Astrocyte of the cerebellum (primary cell): ENCODE measurements around the gene ADAMTS7.
"Not testable (repeated sequence)": the region's sequence is repeated elsewhere in the genome, so short reads cannot be mapped to it uniquely, and the experiment has no call there.

Source experiments
- DNase-seq: peaks from one replicate; pipeline ENCODE4 v3.0.0-alpha.2; 2011; ENCODE audit warnings: low read depth
- H3K4me3 ChIP-seq: 2 replicates; pipeline ENCODE4 v1.5.1; 2011; ENCODE audit warnings: mild to moderate bottlenecking, low read depth, low read length, moderate library complexity
- CTCF ChIP-seq: IDR thresholded peaks from 2 replicates; pipeline ENCODE4 v1.5.1; 2012; ENCODE audit warnings: low read length, low read depth, moderate library complexity, mild to moderate bottlenecking; ENCODE audit errors: missing control alignments
- in situ Hi-C: cut with HindIII; loops from 2 replicates; pipeline ENCODE4 v1.10.0; 2017; ENCODE audit warnings: low sequenced_read_pairs

The ADAMTS7 gene

GRCh38 chr15:78808550-78808949 lies 2.7 kb downstream of the ADAMTS7 start:
- no peak for DNase-seq
- peak; percentile 43 for TF ChIP-seq CTCF
- in situ Hi-C loops = no loop called here
- no peak overlapping the region for H3K4me3 ChIP-seq

- H3K4me3 ChIP-seq = no peak overlapping the region
- DNase-seq = no peak
- in situ Hi-C loops = no loop called here
- TF ChIP-seq CTCF = no peak
Measured at GRCh38 chr15:78807359-78807758, 3.9 kb downstream of the ADAMTS7 start.

- DNase-seq = no peak
- in situ Hi-C loops = no loop called here
- no peak for TF ChIP-seq CTCF
- no peak overlapping the region for H3K4me3 ChIP-seq
Measured at GRCh38 chr15:78804391-78804792, 6.9 kb downstream of the ADAMTS7 start.

GRCh38 chr15:78800806-78801205 lies 10.5 kb downstream of the ADAMTS7 start:
- no peak for TF ChIP-seq CTCF
- no peak overlapping the region for H3K4me3 ChIP-seq
- in situ Hi-C loops = no loop called here
- no peak for DNase-seq

GRCh38 chr15:78800189-78800588 lies 11.1 kb downstream of the ADAMTS7 start:
- in situ Hi-C loops = no loop called here
- no peak for TF ChIP-seq CTCF
- no peak for DNase-seq
- no peak overlapping the region for H3K4me3 ChIP-seq

GRCh38 chr15:78799102-78799501 lies 12.2 kb downstream of the ADAMTS7 start:
- H3K4me3 ChIP-seq, in situ Hi-C loops, DNase-seq: not testable (repeated sequence)

- DNase-seq, in situ Hi-C loops, H3K4me3 ChIP-seq: not testable (repeated sequence)
Measured at GRCh38 chr15:78798355-78798754, 12.9 kb downstream of the ADAMTS7 start.

GRCh38 chr15:78797951-78798350 lies 13.3 kb downstream of the ADAMTS7 start:
- DNase-seq = no peak
- H3K4me3 ChIP-seq = no peak overlapping the region
- in situ Hi-C loops = no loop called here
- TF ChIP-seq CTCF = no peak
